GM04504 (cell line): Measurements from ENCODE around the gene ZNF615.
"Not testable (repeated sequence)": the region's sequence is repeated elsewhere in the genome, so short reads cannot be mapped to it uniquely, and the experiment has no call there.

Experiments
- DNase-seq: peaks from one replicate; pipeline ENCODE4 v3.0.0-alpha.2; 2012; ENCODE audit warnings: low read depth

The ZNF615 gene

DNA sequence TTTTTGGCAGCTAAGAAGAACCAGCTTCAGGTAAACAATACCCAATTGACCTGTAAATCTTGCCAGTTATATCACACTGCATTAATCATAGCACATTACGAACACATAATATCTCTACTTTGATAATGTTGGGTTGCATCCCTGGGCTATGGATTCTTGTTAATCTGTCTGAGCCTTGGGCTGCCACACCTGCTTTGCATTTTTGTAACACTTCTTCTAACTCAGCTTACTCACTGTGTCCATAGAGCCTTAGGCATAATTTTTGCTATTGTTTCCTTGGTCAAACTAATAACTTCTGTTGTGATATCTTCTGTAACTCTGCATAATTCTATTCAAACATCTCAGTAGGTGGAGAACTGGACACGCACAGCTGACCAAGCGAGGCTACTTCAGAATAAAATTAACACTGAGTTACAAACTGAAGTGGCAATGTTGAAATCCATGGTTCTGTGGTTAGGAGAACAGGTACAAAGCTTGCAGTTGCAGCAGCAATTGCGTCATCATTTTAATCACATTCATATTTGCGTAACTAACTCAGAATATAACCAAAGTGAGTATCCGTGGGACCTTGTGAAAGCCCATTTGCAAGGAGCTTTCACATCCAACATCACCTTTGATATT is 27.8 kb downstream of the ZNF615 start:
- no peak for DNase-seq

DNA sequence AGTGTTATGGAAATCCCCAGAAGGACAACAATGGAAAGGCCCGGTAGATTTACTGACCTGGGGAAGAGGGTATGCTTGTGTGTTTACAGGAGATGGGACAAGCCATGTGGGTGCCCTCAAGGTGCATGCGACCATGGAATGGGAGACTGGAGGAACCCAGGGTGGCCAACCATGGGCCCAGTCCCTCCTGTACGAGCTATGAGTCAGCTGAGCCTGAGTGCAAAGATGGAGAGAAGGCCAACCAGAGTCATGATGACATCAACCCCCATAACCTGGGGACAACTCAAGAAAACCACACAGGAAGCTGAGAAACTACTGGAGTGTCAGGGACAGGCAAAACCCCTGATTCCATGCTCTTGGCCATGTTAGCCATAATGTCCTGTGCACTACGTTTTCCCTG is 29.1 kb downstream of the ZNF615 start:
- no peak for DNase-seq

DNA sequence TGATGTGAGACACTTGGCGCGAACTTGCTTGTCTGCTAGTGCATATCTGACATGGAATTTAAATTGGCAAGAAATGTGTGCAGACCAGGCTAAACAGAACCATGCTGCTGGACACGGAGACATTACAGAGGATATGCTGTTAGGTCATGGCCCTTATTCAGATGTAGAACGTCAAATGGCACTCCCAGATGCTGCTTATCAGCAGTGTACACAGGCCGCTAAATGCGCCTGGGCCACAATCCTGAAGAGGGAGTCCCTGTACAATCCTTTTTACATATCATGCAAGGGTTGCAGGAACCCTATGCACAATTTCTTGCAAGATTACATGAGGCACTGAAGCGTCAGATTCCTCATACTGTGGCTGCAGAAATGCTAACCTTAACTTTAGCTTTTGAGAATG is 30.7 kb downstream of the ZNF615 start:
- no peak for DNase-seq

DNA sequence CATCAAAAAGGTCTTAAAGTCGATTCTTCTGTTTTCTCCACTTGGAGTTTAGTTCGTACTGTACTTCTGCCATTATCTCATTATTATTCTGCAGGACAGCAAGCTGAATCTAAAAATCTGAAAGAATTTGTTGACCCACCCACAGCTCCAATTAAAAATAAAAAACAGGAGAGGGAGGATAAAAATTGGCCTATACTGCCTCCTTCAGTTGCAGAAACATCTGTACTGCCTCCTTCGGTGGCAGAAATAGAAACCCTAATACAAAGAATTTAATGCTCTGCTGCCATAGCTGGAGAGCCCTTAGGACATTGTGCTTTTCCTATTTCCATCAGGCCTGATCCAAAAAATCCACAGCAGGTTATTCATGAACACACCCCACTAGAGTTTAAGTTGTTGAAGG is 31.2 kb downstream of the ZNF615 start:
- DNase-seq: no peak

DNA sequence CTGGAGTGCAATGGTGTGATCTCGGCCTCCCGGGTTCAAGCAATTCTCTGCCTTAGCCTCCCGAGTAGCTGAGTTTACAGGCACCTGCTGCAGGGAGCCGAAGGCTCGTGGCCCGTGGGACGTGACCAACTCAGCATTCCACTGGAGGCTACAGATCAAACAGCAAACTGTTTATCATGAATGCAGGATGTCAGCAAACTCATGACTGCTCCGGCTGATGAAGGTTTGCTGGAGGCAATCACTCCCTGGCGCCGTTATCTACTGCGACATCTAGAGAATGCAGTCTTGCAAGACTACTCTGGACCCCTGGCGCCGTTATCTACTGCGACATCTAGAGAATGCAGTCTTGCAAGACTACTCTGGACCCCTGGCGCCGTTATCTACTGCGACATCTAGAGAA is 32.2 kb downstream of the ZNF615 start:
- DNase-seq: not testable (repeated sequence)

DNA sequence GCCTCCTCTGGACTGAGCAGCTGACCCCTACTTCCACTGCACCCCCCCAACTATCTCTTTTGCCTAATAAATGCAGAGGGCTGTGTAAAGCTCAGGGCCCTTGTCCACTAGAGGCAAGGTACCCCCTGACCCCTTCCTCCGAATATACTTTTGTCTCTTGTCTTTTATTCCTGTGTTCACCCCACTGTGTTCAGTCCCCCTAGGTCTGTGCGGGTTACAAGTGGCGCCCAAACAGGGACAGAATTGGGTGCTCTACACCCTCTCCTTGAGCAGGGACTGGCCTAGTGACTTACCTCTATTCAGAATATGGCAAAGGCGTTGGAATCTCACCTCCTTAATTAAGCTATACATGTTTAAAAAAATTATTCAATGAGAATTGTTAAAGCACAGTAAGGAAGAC is 36.4 kb downstream of the ZNF615 start:
- no peak for DNase-seq

DNA sequence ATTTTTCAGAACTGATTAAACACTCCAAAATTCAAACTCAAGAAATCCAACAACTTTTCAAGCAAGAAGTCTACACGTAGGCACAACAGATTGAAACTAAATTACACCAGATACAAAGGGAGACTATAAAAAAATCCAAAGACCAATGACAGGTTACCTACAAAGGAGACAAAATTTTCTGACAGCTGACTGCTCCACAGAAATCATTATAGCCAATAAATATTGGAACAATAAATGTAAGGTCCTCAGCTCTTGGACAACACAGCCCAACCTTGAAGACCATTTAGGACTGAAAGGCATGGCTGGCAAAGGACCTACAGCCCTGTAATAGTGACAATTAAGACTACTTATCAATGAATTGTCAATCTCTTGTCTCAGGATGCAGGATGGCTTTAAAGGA is 37.3 kb downstream of the ZNF615 start:
- no peak for DNase-seq

DNA sequence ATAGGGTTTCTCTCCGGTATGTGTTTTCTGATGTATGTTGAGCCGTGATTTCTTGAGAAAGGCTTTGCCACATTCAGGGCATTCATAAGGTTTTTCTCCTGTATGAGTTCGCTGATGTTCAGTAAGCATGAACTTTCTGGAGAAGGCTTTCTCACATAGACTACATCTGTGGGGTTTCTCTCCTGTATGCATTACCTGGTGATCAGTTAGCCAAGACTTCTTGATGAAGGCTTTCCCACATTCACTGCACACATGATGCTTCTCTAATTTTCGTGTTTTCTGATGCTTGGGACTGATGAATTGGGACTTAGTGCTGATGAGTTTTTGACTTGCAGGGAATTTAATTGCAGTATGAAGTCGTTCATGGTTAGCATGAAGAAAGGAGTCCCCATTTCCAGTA is 42.4 kb downstream of the ZNF615 start:
- DNase-seq: no peak

DNA sequence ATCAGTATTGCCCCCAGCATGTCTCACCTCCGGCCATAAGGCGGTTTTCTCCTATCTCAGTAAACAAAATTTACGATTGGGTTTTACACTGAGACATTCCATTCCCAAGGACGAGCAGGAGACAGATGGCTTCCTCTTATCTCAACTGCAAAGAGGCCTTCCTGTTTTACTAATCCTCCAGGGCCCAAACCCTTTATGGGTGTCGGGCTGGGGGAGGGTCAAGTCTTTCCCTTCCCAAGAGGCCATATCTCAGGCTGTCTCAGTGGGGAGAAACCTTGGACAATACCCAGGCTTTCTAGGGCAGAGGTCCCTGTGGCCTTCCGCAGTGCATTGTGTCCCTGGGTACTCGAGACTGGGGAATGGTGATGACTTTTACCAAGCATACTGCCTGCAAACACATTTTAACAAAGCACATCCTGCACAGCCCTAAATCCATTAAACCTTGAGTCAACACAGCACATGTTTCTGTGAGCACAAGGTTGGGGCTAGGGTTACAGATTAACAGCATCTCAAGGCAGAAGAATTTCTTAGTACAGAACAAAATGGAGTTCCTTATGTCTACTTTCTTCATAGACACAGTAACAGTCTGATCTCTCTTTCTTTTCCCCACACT is 47.3 kb downstream of the ZNF615 start:
- DNase-seq: not testable (repeated sequence)

DNA sequence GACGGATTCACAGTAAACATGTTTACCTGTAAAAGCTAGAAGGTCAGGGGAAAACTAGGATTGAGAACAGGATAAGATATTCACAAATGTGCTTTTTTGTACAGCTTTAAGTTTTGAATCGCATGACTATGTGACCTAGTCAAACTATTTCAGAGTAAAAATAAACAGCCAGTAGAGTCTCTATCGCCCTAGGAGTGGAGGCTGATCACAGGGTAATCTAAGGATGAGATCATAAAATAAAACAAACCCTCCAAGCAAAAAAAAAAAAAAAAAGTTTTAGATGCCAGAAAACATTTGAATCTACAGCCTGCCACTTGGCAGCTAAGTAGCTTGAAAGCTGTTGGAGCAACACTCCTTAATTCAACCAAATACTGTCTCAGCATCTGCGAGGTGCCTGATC is 48.2 kb downstream of the ZNF615 start:
- DNase-seq: no peak

DNA sequence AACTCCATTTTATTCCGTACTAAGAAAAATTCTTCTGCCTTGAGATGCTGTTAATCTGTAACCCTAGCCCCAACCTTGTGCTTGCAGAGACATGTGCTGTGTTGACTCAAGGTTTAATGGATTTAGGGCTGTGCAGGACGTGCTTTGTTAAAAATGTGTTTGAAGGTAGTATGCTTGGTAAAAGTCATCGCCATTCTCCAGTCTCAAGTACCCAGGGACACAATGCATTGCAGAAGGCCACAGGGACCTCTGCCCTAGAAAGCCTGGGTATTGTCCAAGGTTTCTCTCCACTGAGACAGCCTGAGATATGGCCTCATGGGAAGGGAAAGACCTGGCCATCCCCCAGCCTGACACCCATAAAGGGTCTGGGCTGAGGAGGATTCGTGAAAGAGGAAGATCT is 50.2 kb downstream of the ZNF615 start:
- not testable (repeated sequence) for DNase-seq

DNA sequence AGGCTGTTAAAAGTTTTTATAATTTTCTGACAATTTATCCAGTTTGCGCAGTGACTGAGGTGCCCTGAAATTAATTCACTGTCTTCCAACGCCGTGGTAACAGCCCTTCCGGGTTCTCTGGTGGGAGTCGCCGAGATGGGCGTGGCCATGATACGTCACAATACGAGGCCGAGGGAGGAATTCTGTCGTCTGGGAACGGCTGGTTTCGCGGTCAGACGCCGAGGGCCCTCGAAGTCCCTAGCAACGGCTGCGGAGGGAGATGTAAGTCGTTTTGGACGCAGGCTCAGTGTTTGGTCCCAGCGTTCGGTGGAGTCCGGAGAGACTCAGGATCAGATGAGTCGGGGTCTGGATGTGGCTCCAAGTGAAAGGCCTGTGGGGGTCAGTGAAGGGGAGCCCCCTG is 59.0 kb downstream of the ZNF615 start:
- no peak for DNase-seq

DNA sequence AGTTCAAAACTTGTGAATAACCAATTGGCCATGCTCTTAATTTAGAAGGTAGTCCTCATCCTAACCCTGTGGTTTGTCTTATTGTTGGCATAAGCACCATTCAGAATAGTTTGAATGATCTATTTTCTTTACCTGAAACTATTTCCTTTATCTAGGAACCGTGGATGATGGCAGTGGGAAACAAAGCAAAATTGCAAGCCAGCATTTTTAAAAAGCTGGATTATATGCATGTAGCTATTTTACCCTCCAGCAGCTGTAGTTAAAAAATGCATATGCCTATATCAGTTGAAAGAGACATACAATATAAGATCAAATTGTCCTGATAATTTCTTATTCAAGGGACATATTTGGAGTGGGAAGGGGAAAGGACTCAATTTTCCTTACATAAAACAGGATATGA is 61.4 kb downstream of the ZNF615 start:
- no peak for DNase-seq

DNA sequence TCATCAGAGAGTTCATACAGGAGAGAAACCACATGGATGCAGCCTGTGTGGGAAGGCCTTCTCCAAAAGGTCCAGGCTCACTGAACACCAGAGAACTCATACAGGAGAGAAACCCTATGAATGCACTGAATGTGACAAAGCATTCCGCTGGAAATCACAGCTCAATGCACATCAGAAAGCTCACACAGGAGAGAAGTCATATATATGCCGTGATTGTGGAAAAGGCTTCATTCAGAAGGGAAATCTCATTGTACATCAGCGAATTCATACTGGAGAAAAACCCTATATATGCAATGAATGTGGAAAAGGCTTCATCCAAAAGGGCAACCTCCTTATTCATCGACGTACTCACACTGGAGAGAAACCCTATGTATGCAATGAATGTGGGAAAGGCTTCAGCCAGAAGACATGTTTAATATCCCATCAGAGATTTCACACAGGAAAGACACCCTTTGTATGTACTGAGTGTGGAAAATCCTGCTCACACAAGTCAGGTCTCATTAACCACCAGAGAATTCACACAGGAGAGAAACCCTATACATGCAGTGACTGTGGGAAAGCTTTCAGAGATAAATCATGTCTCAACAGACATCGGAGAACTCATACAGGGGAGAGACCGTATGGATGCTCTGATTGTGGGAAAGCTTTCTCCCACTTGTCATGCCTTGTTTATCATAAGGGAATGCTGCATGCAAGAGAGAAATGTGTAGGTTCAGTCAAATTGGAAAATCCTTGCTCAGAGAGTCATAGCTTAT is 63.0 kb downstream of the ZNF615 start:
- no peak for DNase-seq
